ENCODE data around the gene NTM. TPM values are rescaled to one million over a fixed set of nuclear protein-coding genes. Genes with fewer than 3 reads are reported as not detected.

The NTM gene
- total RNA-seq, 1 experiment from 2014 or later = 9.9 TPM

DNA sequence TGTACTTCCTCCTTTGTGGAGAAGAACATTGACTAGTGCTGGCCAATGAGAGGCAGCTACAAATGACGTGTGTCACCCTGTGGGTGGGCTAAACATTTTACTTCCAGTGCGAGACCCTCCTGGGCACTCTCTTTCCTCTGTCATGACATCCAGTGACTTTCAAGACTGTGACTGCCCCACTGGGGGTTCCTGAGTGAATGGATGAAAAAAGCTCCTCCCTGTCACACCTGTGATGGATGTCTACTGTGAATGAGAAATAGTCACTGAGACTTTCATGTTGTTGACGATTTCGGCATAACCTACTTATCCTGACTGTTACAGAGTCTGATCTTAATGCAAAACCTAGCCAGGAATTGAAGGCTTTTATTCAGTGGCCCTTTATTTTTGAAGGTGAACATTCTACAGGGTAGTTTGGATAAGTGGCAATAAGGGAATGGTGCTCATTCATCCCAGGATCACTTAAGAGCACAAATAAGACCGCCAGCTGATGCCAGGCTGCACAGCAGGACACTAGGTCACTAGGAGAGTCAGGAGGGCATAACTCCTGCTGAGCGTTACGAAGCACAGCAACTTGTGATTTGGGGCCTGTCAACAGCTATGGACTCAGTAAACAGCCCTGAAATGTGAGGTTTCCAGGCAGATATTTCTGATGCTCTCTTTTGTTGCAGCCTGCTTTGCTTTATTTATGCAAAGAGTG lies 636.6 kb downstream of the NTM start:
- H4K8ac ChIP-seq (replicated peaks; ENCODE audit: insufficient read length, low read depth, low read length) = no peak overlapping the region
- H2BK5ac ChIP-seq (ENCODE audit: insufficient read length, low read length) = no peak overlapping the region
- H3K18ac ChIP-seq (ENCODE audit: insufficient read length, low read depth, low read length) = no peak overlapping the region
- H3K79me2 ChIP-seq (ENCODE audit: insufficient read depth, low read length) = no peaks in the 10 kb centered on the region
- no peaks in the 10 kb centered on the region for H3K9me3 Mint-ChIP-seq
- TF ChIP-seq, protein P1, sequence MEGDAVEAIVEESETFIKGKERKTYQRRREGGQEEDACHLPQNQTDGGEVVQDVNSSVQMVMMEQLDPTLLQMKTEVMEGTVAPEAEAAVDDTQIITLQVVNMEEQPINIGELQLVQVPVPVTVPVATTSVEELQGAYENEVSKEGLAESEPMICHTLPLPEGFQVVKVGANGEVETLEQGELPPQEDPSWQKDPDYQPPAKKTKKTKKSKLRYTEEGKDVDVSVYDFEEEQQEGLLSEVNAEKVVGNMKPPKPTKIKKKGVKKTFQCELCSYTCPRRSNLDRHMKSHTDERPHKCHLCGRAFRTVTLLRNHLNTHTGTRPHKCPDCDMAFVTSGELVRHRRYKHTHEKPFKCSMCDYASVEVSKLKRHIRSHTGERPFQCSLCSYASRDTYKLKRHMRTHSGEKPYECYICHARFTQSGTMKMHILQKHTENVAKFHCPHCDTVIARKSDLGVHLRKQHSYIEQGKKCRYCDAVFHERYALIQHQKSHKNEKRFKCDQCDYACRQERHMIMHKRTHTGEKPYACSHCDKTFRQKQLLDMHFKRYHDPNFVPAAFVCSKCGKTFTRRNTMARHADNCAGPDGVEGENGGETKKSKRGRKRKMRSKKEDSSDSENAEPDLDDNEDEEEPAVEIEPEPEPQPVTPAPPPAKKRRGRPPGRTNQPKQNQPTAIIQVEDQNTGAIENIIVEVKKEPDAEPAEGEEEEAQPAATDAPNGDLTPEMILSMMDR (conservative IDR thresholded peaks at IDR 0.05) = no peak
- H4K5ac ChIP-seq (ENCODE audit: insufficient read length, low read depth, low read length) = no peak overlapping the region
- no peak overlapping the region for H4K91ac ChIP-seq (ENCODE audit: insufficient read length, low read depth, low read length)
- no peaks in the 10 kb centered on the region for H4K20me1 ChIP-seq (ENCODE audit: control insufficient read depth, insufficient read depth, insufficient read length)
- no peaks in the 10 kb centered on the region for H3K27me3 ChIP-seq (ENCODE audit: insufficient read depth, low read length)
- no peaks in the 10 kb centered on the region for H3K27me3 Mint-ChIP-seq (ENCODE audit: low read depth)
- no peaks in the 10 kb centered on the region; a peak in 1 of 7 replicates for H3K36me3 Mint-ChIP-seq (ENCODE audit: insufficient read depth in 1 of 3, low read depth in 3 of 3)
- no peak overlapping the region for H3K56ac ChIP-seq (ENCODE audit: insufficient read length, low read depth, low read length)
- no peak overlapping the region for H3K27ac ChIP-seq (ENCODE audit: insufficient read length, low read depth, low read length)
- no peak overlapping the region for H2AK5ac ChIP-seq (ENCODE audit: insufficient read length, low read length)
- no peak overlapping the region for H3K4ac ChIP-seq (ENCODE audit: low read depth, low read length)
- H3K4me1 ChIP-seq (ENCODE audit: insufficient read depth, low read length) = peaks cover 7% of the 10 kb centered on the region
- WGBS (ENCODE audit: extremely low coverage, insufficient read length, low lambda C conversion rate) = no CpG with 5 or more reads among the region's 7 CpGs
- peak overlapping the region; percentile 16 for H2BK120ac ChIP-seq (ENCODE audit: low read depth, low read length, poor library complexity, severe bottlenecking)
- no peak overlapping the region for H2BK20ac ChIP-seq (ENCODE audit: low read depth, low read length, poor library complexity, severe bottlenecking)
- H3K4me3 Mint-ChIP-seq = no peak overlapping the region
- H3T11ph ChIP-seq (ENCODE audit: low read length) = no peak overlapping the region
- H3K14ac ChIP-seq (ENCODE audit: insufficient read depth, low read length) = no peak overlapping the region
- H3K23ac ChIP-seq (ENCODE audit: insufficient read length, low read depth, low read length) = no peak overlapping the region
- DNase-seq = no peak
- H3K4me2 ChIP-seq (ENCODE audit: insufficient read depth, insufficient read length, low read length) = no peak overlapping the region
- H2BK15ac ChIP-seq (ENCODE audit: low read depth, low read length) = no peak overlapping the region
- H3K23me2 ChIP-seq (ENCODE audit: insufficient read length, low read depth, low read length, poor library complexity, severe bottlenecking) = no peaks in the 10 kb centered on the region
- peaks cover 44 to 52% of the 10 kb centered on the region in 2 experiments for H3K4me1 Mint-ChIP-seq
- no peak overlapping the region for H2AFZ ChIP-seq (ENCODE audit: low read length)
- H3K9me3 ChIP-seq (ENCODE audit: control insufficient read depth, low read depth, low read length) = no peaks in the 10 kb centered on the region
- no peak overlapping the region; a peak in 1 of 7 replicates for H3K27ac Mint-ChIP-seq
- no peaks in the 10 kb centered on the region for H3K79me1 ChIP-seq (ENCODE audit: insufficient read depth, low read depth, low read length, poor library complexity, severe bottlenecking)
- H2BK12ac ChIP-seq (ENCODE audit: insufficient read length, low read depth, low read length) = no peak overlapping the region
- H3K9ac ChIP-seq (ENCODE audit: extremely low read depth, insufficient read length, low read length) = no peak overlapping the region
